GM23338 (cell line): Measurements from ENCODE around the gene ACP5. TPM values are rescaled to one million over a fixed set of nuclear protein-coding genes. Genes with fewer than 3 reads are reported as not detected.
A peak's percentile ranks its signal among the peaks of the same experiment; 100 is the strongest.
"Not testable (repeated sequence)": the region's sequence is repeated elsewhere in the genome, so short reads cannot be mapped to it uniquely, and the experiment has no call there.

Experiments
- ATAC-seq: fragments of 200-7000 bp; cut with Tn5 transposase; 3 replicates; pipeline ENCODE4 v1.9.1; 2020
- DNase-seq: peaks from one replicate; pipeline ENCODE4 v3.0.0-alpha.2; 2015; ENCODE audit warnings: low spot score
- H2AFZ ChIP-seq: fragments of 200-600 bp; sonication (generic); 2 replicates; pipeline ENCODE4 v1.8.0; 2016; ENCODE audit warnings: antibody characterized with exemption, mild to moderate bottlenecking, moderate library complexity
- H3F3A ChIP-seq: fragments of 200-600 bp; sonication (generic); replicated peaks from 2 replicates; pipeline ENCODE4 v1.8.0; 2017; ENCODE audit warnings: antibody characterized with exemption, mixed run types, low read depth
- H3K27ac ChIP-seq: fragments of 200-600 bp; sonication (generic); 2 replicates; pipeline ENCODE4 v1.6.1; 2016; ENCODE audit warnings: low read depth
- H3K27me3 ChIP-seq: fragments of 200-600 bp; sonication (generic); 2 replicates; pipeline ENCODE4 v1.8.0; 2016; ENCODE audit warnings: mild to moderate bottlenecking, mixed run types, moderate library complexity; ENCODE audit not compliant: insufficient read depth
- H3K36me3 ChIP-seq: fragments of 200-600 bp; sonication (generic); 2 replicates; pipeline ENCODE4 v1.8.0; 2016; ENCODE audit warnings: mild to moderate bottlenecking; ENCODE audit not compliant: insufficient read depth
- H3K4me1 ChIP-seq: fragments of 200-600 bp; sonication (generic); 2 replicates; pipeline ENCODE4 v1.8.0; 2016; ENCODE audit warnings: mild to moderate bottlenecking, moderate library complexity; ENCODE audit not compliant: insufficient read depth
- H3K4me2 ChIP-seq: fragments of 200-600 bp; sonication (generic); 2 replicates; pipeline ENCODE4 v1.7.1; 2017; ENCODE audit warnings: mixed run types
- H3K4me3 ChIP-seq: fragments of 200-600 bp; sonication (generic); 2 replicates; pipeline ENCODE4 v1.6.1; 2016; ENCODE audit warnings: mixed run types
- H3K79me2 ChIP-seq: fragments of 200-600 bp; sonication (generic); replicated peaks from 2 replicates; pipeline ENCODE4 v1.8.0; 2017; ENCODE audit warnings: mild to moderate bottlenecking; ENCODE audit not compliant: insufficient read depth
- H3K9me2 ChIP-seq: fragments of 200-600 bp; sonication (generic); 2 replicates; pipeline ENCODE4 v1.8.0; 2017; ENCODE audit not compliant: insufficient read depth
- H4K20me1 ChIP-seq: fragments of 200-600 bp; sonication (generic); replicated peaks from 2 replicates; pipeline ENCODE4 v1.8.0; 2017; ENCODE audit warnings: mild to moderate bottlenecking; ENCODE audit not compliant: insufficient read depth
- H3K27ac Mint-ChIP-seq: 2 replicates; pipeline ENCODE4 v1.8.0; 2020; ENCODE audit warnings: inconsistent platforms, mild to moderate bottlenecking, moderate library complexity, mixed read lengths
- H3K27me3 Mint-ChIP-seq: 3 replicates; pipeline ENCODE4 v1.8.0; 2022; ENCODE audit warnings: low read depth, mild to moderate bottlenecking, moderate library complexity, mixed read lengths, inconsistent platforms; ENCODE audit not compliant: insufficient read depth, poor library complexity
- H3K36me3 Mint-ChIP-seq: 3 replicates; pipeline ENCODE4 v1.8.0; 2021; ENCODE audit warnings: low read depth, mild to moderate bottlenecking, inconsistent platforms, moderate library complexity, mixed read lengths
- H3K4me1 Mint-ChIP-seq: 3 replicates; pipeline ENCODE4 v1.8.0; 2020; ENCODE audit warnings: mild to moderate bottlenecking, inconsistent platforms, mixed read lengths
- H3K4me3 Mint-ChIP-seq: 3 replicates; pipeline ENCODE4 v1.8.0; 2021; ENCODE audit warnings: moderate library complexity, mild to moderate bottlenecking, inconsistent platforms, mixed read lengths
- H3K9me3 Mint-ChIP-seq: 3 replicates; pipeline ENCODE4 v1.8.0; 2020; ENCODE audit warnings: moderate library complexity, mild to moderate bottlenecking, inconsistent platforms, mixed read lengths
- EZH2 ChIP-seq: fragments of 200-600 bp; sonication (generic); IDR thresholded peaks from one replicate; pipeline ENCODE4 v1.8.0; 2017; ENCODE audit warnings: antibody characterized with exemption, mild to moderate bottlenecking, low read depth; ENCODE audit not compliant: unreplicated experiment
- POLR2AphosphoS5 ChIP-seq: IDR thresholded peaks from 2 replicates; pipeline ENCODE4 v1.6.1; 2016; ENCODE audit warnings: antibody characterized with exemption, low read depth
- STAT1 ChIP-seq: IDR thresholded peaks from one replicate; pipeline ENCODE4 v1.6.1; 2016; ENCODE audit warnings: antibody characterized with exemption; ENCODE audit not compliant: unreplicated experiment
- ZNF331 ChIP-seq: fragments of 250-450 bp; sonication (Bioruptor Pico); IDR thresholded peaks from 2 replicates; pipeline ENCODE4 v1.5.0; 2020; ENCODE audit warnings: low read depth, mild to moderate bottlenecking, moderate library complexity
- polyA plus RNA-seq: library from polyadenylated mRNA; unstranded; fragments of >200 nt; fragmentation: Nextera tagmentation; extraction: Ambion mirVana; gene quantifications from 2 replicates; pipeline ENCODE4 v1.2.1, GENCODE V29; 2016
- total RNA-seq: library from RNA; depleted of rRNA; stranded (reverse); fragments of >200 nt; shearing (Covaris generic); gene quantifications from 2 replicates; pipeline ENCODE4 v1.2.3, GENCODE V29; 2014
- TF ChIP-seq, protein P1 (sequence below), 2 experiments: fragments of 200-600 bp in 1 of 2; sonication (generic) in 1 of 2; conservative IDR thresholded peaks; 2 replicates each; pipeline versions ENCODE4 v1.5.1 to v1.6.1; 2016 to 2017; ENCODE audit warnings: antibody characterized with exemption in 2 of 2, low read depth in 2 of 2, mild to moderate bottlenecking in 2 of 2, moderate library complexity in 1 of 2
- TF ChIP-seq, protein P2 (sequence below): IDR thresholded peaks from 2 replicates; pipeline ENCODE4 v1.6.1; 2016; ENCODE audit warnings: antibody characterized with exemption
- TF ChIP-seq, protein P3 (sequence below): IDR thresholded peaks from one replicate; pipeline ENCODE4 v1.6.1; 2018; ENCODE audit warnings: antibody characterized with exemption; ENCODE audit not compliant: unreplicated experiment

The ACP5 gene
- total and polyA plus RNA-seq, 2 experiments from 2014 or later, result 6.7 to 12.8 TPM

DNA sequence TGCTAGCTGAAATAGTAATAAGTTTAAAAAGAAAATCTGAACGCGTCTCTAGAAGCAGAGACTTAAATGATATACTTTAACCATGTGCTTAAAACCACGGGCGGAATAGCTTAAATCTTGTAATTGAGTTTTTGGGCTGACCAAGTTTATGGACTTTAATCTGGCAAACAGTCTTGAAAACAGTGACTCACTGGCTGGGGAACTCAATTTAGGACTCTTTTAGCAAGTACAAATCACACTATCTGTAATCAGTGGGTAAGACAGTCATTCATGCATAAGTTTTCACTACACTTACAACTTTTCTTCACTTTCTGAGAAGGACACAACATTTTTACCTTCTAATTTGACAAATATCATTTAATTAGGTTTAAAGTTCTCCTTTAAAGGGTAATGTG, 46.6 kb upstream of the ACP5 start:
- DNase-seq, result no peak
- Mint-ChIP-seq H3K4me1 (peaks cover 16% of the 10 kb centered on the region), H3K27ac (no peak overlapping the region), H3K27me3 (peaks cover 15% of the 10 kb centered on the region), H3K9me3 (no peaks in the 10 kb centered on the region; the same call in 1 of the 3 replicates), H3K36me3 (peaks cover 24% of the 10 kb centered on the region), H3K4me3 (peak overlapping the region; percentile 76)
- no peak for ATAC-seq
- Histone ChIP-seq H3K36me3 (0 out of 2 replicates have a peak, but pooled peaks cover 3% of the 10 kb centered on the region), H4K20me1 (no peaks in the 10 kb centered on the region; the same call in none of the 2 replicates), H3K9me2 (no peaks in the 10 kb centered on the region), H3F3A (peaks cover 8% of the 10 kb centered on the region), H3K4me1 (peaks cover 27% of the 10 kb centered on the region), H3K27ac (no peak overlapping the region), H2AFZ (peak overlapping the region; percentile 48; the same call in 1 of the 2 replicates), H3K4me3 (peak overlapping the region; percentile 52), H3K79me2 (no peaks in the 10 kb centered on the region), H3K27me3 (peaks cover 28% of the 10 kb centered on the region), H3K4me2 (peak overlapping the region; percentile 80)
- TF ChIP-seq EZH2 (no peak), STAT1 (no peak), POLR2AphosphoS5 (no peak)
- TF ChIP-seq, protein P1, sequence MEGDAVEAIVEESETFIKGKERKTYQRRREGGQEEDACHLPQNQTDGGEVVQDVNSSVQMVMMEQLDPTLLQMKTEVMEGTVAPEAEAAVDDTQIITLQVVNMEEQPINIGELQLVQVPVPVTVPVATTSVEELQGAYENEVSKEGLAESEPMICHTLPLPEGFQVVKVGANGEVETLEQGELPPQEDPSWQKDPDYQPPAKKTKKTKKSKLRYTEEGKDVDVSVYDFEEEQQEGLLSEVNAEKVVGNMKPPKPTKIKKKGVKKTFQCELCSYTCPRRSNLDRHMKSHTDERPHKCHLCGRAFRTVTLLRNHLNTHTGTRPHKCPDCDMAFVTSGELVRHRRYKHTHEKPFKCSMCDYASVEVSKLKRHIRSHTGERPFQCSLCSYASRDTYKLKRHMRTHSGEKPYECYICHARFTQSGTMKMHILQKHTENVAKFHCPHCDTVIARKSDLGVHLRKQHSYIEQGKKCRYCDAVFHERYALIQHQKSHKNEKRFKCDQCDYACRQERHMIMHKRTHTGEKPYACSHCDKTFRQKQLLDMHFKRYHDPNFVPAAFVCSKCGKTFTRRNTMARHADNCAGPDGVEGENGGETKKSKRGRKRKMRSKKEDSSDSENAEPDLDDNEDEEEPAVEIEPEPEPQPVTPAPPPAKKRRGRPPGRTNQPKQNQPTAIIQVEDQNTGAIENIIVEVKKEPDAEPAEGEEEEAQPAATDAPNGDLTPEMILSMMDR (conservative IDR thresholded peaks at IDR 0.05; ENCODE audit: low read depth in 2 of 2), result no peak
- TF ChIP-seq, protein P2, sequence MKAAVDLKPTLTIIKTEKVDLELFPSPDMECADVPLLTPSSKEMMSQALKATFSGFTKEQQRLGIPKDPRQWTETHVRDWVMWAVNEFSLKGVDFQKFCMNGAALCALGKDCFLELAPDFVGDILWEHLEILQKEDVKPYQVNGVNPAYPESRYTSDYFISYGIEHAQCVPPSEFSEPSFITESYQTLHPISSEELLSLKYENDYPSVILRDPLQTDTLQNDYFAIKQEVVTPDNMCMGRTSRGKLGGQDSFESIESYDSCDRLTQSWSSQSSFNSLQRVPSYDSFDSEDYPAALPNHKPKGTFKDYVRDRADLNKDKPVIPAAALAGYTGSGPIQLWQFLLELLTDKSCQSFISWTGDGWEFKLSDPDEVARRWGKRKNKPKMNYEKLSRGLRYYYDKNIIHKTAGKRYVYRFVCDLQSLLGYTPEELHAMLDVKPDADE, result no peak

DNA sequence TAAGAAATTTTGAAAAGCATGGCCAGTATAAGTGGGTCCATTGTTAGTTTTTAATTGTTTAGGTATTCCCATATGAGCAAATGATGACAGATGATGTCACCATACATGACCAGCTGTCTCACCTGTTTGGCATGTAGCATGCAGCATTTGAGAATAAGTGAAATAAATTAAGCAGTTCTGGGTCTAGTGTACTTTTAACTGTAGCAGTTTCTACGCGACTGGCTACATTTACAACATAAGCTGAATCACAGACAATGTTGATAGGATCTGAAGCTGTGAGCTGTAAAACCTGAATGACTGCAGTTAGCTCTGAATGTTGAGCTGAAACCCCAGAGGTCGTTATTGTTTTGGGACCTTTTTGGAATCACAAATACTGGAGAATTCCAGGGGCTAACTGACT, 45.0 kb upstream of the ACP5 start:
- not testable (repeated sequence) for H3F3A ChIP-seq, H3K4me3 Mint-ChIP-seq, H3K27ac ChIP-seq, H3K4me3 ChIP-seq, H3K79me2 ChIP-seq, H3K27ac Mint-ChIP-seq, H4K20me1 ChIP-seq, ATAC-seq, H3K4me2 ChIP-seq, H3K9me2 ChIP-seq, DNase-seq, H2AFZ ChIP-seq
- Mint-ChIP-seq H3K9me3 (peaks cover 11% of the 10 kb centered on the region), H3K27me3 (peaks cover 15% of the 10 kb centered on the region), H3K4me1 (peaks cover 16% of the 10 kb centered on the region), H3K36me3 (peaks cover 40% of the 10 kb centered on the region)
- H3K4me1 ChIP-seq, result peaks cover 27% of the 10 kb centered on the region
- H3K36me3 ChIP-seq, result peaks cover 16% of the 10 kb centered on the region
- peaks cover 28% of the 10 kb centered on the region for H3K27me3 ChIP-seq

DNA sequence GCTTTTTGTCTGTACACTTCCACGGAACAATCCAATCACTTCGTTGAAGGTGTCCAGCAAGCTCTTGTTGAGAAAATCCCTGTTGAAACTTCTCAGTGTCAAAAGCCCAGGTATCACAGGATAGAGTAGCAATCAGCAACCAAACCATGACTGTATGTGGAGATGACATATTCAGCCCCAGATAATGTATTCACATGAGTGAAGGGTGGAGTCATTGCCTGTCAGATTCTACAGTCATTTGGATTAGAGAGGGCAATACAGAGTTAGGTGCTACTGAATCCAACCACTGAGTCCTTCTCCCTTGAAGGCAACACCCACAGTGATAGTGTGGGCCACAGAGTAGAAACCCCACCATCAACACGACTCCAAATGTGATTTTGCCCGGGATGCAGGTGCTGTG, 43.1 kb upstream of the ACP5 start:
- Mint-ChIP-seq H3K27me3 (peaks cover 13% of the 10 kb centered on the region), H3K4me3 (no peak overlapping the region), H3K27ac (no peak overlapping the region), H3K4me1 (peaks cover 16% of the 10 kb centered on the region), H3K36me3 (peaks cover 59% of the 10 kb centered on the region), H3K9me3 (peaks cover 28% of the 10 kb centered on the region)
- Histone ChIP-seq H3K27ac (no peak overlapping the region), H3K4me2 (no peak overlapping the region), H3K36me3 (peaks cover 33% of the 10 kb centered on the region), H4K20me1 (no peaks in the 10 kb centered on the region; the same call in none of the 2 replicates), H3F3A (peaks cover 6% of the 10 kb centered on the region), H3K4me3 (no peak overlapping the region), H3K9me2 (no peaks in the 10 kb centered on the region), H3K4me1 (peaks cover 26% of the 10 kb centered on the region), H2AFZ (no peak overlapping the region), H3K79me2 (peaks cover 5% of the 10 kb centered on the region; the same call in 1 of the 2 replicates), H3K27me3 (peaks cover 25% of the 10 kb centered on the region)
- ATAC-seq (no peak), DNase-seq (no peak)
- TF ChIP-seq ZNF331 (CRISPR knock-in tag) (no peak), STAT1 (no peak)
- TF ChIP-seq, protein P3, sequence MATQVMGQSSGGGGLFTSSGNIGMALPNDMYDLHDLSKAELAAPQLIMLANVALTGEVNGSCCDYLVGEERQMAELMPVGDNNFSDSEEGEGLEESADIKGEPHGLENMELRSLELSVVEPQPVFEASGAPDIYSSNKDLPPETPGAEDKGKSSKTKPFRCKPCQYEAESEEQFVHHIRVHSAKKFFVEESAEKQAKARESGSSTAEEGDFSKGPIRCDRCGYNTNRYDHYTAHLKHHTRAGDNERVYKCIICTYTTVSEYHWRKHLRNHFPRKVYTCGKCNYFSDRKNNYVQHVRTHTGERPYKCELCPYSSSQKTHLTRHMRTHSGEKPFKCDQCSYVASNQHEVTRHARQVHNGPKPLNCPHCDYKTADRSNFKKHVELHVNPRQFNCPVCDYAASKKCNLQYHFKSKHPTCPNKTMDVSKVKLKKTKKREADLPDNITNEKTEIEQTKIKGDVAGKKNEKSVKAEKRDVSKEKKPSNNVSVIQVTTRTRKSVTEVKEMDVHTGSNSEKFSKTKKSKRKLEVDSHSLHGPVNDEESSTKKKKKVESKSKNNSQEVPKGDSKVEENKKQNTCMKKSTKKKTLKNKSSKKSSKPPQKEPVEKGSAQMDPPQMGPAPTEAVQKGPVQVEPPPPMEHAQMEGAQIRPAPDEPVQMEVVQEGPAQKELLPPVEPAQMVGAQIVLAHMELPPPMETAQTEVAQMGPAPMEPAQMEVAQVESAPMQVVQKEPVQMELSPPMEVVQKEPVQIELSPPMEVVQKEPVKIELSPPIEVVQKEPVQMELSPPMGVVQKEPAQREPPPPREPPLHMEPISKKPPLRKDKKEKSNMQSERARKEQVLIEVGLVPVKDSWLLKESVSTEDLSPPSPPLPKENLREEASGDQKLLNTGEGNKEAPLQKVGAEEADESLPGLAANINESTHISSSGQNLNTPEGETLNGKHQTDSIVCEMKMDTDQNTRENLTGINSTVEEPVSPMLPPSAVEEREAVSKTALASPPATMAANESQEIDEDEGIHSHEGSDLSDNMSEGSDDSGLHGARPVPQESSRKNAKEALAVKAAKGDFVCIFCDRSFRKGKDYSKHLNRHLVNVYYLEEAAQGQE, result no peak
- TF ChIP-seq, protein P2, result no peak
- TF ChIP-seq, protein P1 (conservative IDR thresholded peaks at IDR 0.05; ENCODE audit: low read depth in 2 of 2), result no peak
